ENCODE data around the gene HRC.

Gene HRC, protein sequence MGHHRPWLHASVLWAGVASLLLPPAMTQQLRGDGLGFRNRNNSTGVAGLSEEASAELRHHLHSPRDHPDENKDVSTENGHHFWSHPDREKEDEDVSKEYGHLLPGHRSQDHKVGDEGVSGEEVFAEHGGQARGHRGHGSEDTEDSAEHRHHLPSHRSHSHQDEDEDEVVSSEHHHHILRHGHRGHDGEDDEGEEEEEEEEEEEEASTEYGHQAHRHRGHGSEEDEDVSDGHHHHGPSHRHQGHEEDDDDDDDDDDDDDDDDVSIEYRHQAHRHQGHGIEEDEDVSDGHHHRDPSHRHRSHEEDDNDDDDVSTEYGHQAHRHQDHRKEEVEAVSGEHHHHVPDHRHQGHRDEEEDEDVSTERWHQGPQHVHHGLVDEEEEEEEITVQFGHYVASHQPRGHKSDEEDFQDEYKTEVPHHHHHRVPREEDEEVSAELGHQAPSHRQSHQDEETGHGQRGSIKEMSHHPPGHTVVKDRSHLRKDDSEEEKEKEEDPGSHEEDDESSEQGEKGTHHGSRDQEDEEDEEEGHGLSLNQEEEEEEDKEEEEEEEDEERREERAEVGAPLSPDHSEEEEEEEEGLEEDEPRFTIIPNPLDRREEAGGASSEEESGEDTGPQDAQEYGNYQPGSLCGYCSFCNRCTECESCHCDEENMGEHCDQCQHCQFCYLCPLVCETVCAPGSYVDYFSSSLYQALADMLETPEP

DNA sequence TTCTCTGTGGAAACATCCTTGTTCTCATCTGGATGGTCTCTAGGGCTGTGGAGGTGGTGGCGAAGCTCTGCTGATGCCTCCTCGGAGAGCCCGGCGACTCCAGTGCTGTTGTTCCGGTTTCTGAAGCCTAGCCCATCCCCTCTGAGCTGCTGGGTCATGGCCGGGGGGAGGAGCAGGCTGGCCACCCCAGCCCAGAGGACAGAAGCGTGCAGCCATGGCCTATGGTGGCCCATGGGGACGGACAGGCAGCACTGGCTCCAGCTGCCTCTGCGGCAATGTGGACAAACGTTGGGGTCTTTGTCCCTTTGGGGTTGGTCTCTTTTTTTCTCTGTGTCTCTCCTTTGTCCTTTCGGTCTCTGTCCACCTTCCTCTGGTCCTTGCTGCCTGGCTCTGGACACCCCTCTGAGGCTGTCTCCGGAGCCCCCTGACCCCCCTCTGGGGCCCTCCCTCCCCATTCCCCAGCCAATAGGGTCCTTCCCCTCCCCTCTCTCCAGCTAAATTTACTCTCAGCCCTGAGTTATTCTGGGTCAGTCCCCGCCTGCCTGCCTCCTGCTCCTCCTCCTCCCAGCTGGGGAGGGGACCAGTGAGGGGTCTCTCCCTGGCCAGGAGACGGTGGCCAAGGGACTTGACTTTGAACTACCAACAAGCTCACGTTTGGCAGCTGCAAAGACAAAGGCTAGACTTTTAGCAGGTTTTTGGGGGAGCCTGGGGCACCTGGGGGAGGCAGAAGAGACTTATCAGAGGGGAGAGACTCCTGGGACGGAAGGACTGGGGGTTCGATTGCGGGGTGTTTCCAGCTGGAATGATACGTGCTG is at the start of gene HRC:
TSS of gene HRC (minus strand) at position 392 of the 815 bp plus-strand sequence. CDS start at position 233, 159 bp downstream.
- TF ChIP-seq, protein P1, sequence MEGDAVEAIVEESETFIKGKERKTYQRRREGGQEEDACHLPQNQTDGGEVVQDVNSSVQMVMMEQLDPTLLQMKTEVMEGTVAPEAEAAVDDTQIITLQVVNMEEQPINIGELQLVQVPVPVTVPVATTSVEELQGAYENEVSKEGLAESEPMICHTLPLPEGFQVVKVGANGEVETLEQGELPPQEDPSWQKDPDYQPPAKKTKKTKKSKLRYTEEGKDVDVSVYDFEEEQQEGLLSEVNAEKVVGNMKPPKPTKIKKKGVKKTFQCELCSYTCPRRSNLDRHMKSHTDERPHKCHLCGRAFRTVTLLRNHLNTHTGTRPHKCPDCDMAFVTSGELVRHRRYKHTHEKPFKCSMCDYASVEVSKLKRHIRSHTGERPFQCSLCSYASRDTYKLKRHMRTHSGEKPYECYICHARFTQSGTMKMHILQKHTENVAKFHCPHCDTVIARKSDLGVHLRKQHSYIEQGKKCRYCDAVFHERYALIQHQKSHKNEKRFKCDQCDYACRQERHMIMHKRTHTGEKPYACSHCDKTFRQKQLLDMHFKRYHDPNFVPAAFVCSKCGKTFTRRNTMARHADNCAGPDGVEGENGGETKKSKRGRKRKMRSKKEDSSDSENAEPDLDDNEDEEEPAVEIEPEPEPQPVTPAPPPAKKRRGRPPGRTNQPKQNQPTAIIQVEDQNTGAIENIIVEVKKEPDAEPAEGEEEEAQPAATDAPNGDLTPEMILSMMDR (IDR thresholded peaks at IDR 0.05) = no peak

DNA sequence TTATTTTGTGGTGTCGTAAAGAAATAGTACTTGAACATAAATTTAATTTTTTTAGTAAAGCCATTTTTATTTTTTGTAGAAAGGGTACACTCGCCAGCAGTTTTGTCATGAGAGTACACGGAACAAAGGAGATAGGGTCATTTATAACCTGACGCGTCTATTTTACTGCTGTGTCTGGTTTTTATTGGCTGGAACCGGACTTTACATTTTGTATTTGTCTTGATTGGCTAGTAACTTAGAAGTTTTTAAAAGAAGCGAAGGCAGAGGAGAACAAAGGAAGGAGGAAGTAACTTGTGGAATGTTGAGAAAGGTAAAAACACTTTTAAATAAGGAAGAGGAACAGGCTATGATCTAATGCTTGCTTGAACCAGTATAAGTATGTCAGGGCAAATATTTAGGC is 45.8 kb upstream of the HRC start:
- TF ChIP-seq, protein P1 (IDR thresholded peaks at IDR 0.05) = no peak

DNA sequence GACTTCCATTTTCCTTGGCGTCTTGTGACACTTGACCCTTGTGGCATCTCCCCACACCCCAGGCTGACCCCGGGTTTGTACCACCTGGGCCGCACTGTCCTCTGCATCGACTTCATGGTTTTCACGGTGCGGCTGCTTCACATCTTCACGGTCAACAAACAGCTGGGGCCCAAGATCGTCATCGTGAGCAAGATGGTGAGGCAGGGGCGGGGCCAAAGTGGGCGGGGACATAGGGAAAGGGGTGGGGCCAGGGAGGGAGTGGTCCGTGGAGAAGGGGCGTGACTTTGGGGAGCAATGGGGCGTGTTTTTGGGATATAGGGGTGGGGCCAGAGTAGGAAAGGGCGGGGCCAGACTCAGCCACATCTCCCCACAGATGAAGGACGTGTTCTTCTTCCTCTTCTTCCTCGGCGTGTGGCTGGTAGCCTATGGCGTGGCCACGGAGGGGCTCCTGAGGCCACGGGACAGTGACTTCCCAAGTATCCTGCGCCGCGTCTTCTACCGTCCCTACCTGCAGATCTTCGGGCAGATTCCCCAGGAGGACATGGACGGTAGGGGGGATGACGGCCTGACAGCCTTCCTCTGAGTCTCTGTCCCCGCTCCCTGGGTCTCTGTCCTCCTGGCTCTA is 45.2 kb upstream of the HRC start:
- TF ChIP-seq, protein P1 (IDR thresholded peaks at IDR 0.05) = no peak

DNA sequence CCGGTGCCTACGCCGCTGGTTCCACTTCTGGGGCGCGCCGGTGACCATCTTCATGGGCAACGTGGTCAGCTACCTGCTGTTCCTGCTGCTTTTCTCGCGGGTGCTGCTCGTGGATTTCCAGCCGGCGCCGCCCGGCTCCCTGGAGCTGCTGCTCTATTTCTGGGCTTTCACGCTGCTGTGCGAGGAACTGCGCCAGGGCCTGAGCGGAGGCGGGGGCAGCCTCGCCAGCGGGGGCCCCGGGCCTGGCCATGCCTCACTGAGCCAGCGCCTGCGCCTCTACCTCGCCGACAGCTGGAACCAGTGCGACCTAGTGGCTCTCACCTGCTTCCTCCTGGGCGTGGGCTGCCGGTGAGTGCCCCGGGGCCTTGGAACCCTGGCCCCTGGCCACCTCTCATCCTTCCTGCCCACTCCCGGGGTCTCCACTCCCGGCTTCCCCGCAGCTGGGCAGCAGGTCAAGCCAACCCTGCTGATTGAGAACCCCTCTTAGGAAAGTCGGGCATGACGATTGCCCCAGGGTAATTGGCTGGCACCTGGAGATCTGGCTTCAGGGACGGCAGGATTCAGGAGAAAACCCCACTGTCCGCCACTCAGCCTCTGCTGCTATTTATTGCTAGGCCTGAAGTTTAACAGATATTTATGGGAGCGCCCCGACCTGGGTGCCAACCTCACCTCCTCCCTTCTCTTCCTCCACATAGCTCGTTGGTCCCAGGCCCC is 41.5 kb upstream of the HRC start:
- TF ChIP-seq, protein P1 (IDR thresholded peaks at IDR 0.05) = no peak

DNA sequence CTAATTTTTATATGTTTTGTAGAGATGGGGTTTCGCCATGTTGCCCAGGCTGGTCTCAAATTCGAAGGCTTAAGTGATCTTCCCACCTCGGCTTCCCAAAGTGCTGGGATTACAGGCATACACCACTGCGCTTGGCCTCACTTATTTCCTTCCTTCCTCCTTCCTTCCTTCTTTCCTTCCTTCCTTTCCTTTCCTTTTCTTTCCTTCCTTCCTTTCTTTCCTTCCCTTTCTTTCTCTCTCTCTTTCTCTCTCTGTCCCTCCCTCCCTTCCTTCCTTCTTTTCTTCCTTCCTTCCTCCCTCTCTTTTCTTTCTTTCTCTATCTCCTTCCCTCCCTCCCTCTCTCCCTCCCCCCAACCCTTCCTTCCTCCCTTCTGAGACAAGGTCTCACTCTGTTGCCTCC is 39.2 kb upstream of the HRC start:
- TF ChIP-seq, protein P1 (IDR thresholded peaks at IDR 0.05) = no peak

DNA sequence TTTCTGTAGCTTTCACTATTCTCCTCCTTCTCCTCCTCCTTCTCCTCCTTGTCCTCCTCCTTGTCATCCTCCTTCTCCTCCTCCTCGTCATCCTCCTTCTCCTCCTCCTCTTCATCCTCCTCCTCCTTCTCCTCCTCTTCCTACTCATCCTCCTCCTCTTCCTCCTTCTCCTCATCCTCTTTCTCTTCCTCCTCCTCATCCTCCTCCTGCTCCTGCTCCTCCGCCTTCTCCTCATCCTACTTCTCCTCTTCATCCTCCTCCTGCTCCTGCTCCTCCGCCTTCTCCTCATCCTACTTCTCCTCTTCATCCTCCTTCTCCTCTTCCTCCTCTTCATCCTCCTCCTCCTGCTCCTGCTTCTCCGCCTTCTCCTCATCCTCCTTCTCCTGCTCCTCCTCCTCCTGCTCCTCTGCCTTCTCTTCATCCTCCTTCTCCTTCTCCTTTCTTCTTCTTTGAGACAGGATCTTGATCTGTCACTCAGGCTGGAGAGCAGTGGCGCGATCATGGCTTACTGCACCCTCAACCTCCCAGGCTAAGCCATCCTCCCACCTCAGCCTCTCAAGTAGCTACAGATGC is 38.7 kb upstream of the HRC start:
- TF ChIP-seq, protein P1 (IDR thresholded peaks at IDR 0.05) = no peak
